Transverse colon (tissue), 4 donors: ENCODE results near the gene INTS12. TPM values are rescaled to one million over a fixed set of nuclear protein-coding genes. Genes with fewer than 3 reads are reported as not detected.

Experiments used
- total RNA-seq, 4 donors: library from RNA; depleted of rRNA; stranded (reverse); fragments of >200 nt; gene quantifications; one replicate each; pipeline ENCODE4 v1.1.0, GENCODE V29; 2016

INTS12 gene
- total RNA-seq, 4 donors from 2014 or later, result 4.5 to 37.0 (median 22.0) TPM

Other genes with a start within 250 kb of the INTS12 start
- gene PPA2, start 234.6 kb downstream of the INTS12 start, total RNA-seq, result 100 to 1,000 TPM in 2 of 4 donors, 10 to 100 TPM in 2; 46.2 to 164 (median 84.6) TPM
- gene ARHGEF38, start 156.1 kb downstream of the INTS12 start, total RNA-seq, result 10 to 100 TPM in 3 of 4 donors, 1 to 10 TPM in 1; 2.6 to 18.1 (median 15.6) TPM
- gene GSTCD, start 95 bp upstream of the INTS12 start, total RNA-seq, result 10 to 100 TPM in 1 of 4 donors, 1 to 10 TPM in 2, under 1 TPM in 1; 0.40 to 11.1 (median 8.4) TPM
- 10 to 100 TPM in 3 of 4 donors, 1 to 10 TPM in 1; 4.5 to 26.3 (median 24.4) TPM for gene NPNT, start 186.8 kb upstream of the INTS12 start, total RNA-seq